ENCODE data around the gene LRCH2. TPM values are rescaled to one million over a fixed set of nuclear protein-coding genes. Genes with fewer than 3 reads are reported as not detected.

Gene LRCH2
- total RNA-seq, 4 donors from 2014 or later: 0.44 to 0.71 (median 0.47) TPM

GRCh38 chrX:115098897-115099296 is 135.0 kb downstream of the LRCH2 start:
- in situ Hi-C loops (cut with MboI; ENCODE audit: low sequenced_read_pairs in 4 of 4): no loop called here

GRCh38 chrX:115093191-115093590 is 140.7 kb downstream of the LRCH2 start:
- H3K9me3 ChIP-seq: no peaks in the 10 kb centered on the region
- H3K4me3 ChIP-seq: no peak overlapping the region
- H3K27ac ChIP-seq: no peak overlapping the region
- peaks cover 0 to 4% (median 0%) of the 10 kb centered on the region in 3 donors for H3K27me3 ChIP-seq
- no peak for ATAC-seq
- no peak for DNase-seq
- H3K4me1 ChIP-seq: no peaks in the 10 kb centered on the region
- in situ Hi-C loops (cut with MboI; ENCODE audit: low sequenced_read_pairs in 4 of 4): no loop called here
- intact Hi-C loops (cut with DNase I; ENCODE audit: low total_unique reads): no loop called here
- TF ChIP-seq, protein P1, sequence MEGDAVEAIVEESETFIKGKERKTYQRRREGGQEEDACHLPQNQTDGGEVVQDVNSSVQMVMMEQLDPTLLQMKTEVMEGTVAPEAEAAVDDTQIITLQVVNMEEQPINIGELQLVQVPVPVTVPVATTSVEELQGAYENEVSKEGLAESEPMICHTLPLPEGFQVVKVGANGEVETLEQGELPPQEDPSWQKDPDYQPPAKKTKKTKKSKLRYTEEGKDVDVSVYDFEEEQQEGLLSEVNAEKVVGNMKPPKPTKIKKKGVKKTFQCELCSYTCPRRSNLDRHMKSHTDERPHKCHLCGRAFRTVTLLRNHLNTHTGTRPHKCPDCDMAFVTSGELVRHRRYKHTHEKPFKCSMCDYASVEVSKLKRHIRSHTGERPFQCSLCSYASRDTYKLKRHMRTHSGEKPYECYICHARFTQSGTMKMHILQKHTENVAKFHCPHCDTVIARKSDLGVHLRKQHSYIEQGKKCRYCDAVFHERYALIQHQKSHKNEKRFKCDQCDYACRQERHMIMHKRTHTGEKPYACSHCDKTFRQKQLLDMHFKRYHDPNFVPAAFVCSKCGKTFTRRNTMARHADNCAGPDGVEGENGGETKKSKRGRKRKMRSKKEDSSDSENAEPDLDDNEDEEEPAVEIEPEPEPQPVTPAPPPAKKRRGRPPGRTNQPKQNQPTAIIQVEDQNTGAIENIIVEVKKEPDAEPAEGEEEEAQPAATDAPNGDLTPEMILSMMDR (IDR thresholded peaks at IDR 0.05 in 4 of 5, conservative IDR thresholded peaks at IDR 0.05 in 1 of 5): no peak
- TF ChIP-seq POLR2A (IDR thresholded peaks at IDR 0.05): no peak
- H3K36me3 ChIP-seq: no peaks in the 10 kb centered on the region

More at GRCh38 chrX:115098897-115099296, 135.0 kb downstream of the LRCH2 start:
- ATAC-seq (no peak), DNase-seq (no peak)
- no peak overlapping the region for H3K4me3 ChIP-seq
- H3K36me3 ChIP-seq: no peaks in the 10 kb centered on the region
- H3K27me3 ChIP-seq: peaks cover 0 to 4% (median 0%) of the 10 kb centered on the region in 3 donors
- no peaks in the 10 kb centered on the region for H3K4me1 ChIP-seq
- no peaks in the 10 kb centered on the region for H3K9me3 ChIP-seq
- TF ChIP-seq POLR2A (IDR thresholded peaks at IDR 0.05): no peak
- TF ChIP-seq, protein P1 (IDR thresholded peaks at IDR 0.05 in 4 of 5, conservative IDR thresholded peaks at IDR 0.05 in 1 of 5): no peak
- no peak overlapping the region for H3K27ac ChIP-seq
- intact Hi-C loops (cut with DNase I; ENCODE audit: low total_unique reads): no loop called here

GRCh38 chrX:115089419-115089818 is 144.5 kb downstream of the LRCH2 start:
- H3K27me3 ChIP-seq: peaks cover 0 to 4% (median 0%) of the 10 kb centered on the region in 3 donors
- no peak overlapping the region for H3K27ac ChIP-seq
- no peaks in the 10 kb centered on the region for H3K9me3 ChIP-seq
- in situ Hi-C loops (cut with MboI; ENCODE audit: low sequenced_read_pairs in 4 of 4) (no loop called here), intact Hi-C loops (cut with DNase I; ENCODE audit: low total_unique reads) (no loop called here)
- H3K36me3 ChIP-seq: no peaks in the 10 kb centered on the region
- no peaks in the 10 kb centered on the region for H3K4me1 ChIP-seq
- H3K4me3 ChIP-seq: no peak overlapping the region
- ATAC-seq: no peak
- no peak for DNase-seq
- no peak for TF ChIP-seq POLR2A (IDR thresholded peaks at IDR 0.05)
- TF ChIP-seq, protein P1 (IDR thresholded peaks at IDR 0.05 in 4 of 5, conservative IDR thresholded peaks at IDR 0.05 in 1 of 5): no peak

DNA sequence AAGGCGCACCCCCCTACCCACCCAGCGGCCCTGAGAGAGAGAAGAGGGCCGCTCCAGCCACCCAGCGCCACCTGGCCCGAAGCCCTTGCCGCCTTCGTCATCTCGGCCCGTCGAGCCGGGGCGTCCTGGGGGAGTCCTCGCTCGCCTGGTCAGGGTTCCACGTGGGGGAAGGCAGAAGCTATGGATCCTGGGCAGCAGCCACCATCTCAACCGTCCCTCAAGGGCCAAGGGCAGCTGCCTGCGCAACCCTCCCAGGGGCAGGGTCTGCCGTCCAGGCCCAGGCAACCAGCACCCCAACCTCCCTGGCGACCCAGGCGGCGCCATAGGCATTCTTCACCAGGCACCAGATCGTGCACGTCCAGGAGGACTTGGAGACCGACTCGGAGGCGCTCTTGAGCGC is 165.0 kb downstream of the LRCH2 start:
- Histone ChIP-seq H3K4me1 (no peaks in the 10 kb centered on the region), H3K9me3 (no peaks in the 10 kb centered on the region), H3K36me3 (no peaks in the 10 kb centered on the region), H3K4me3 (no peak overlapping the region), H3K27me3 (no peaks in the 10 kb centered on the region), H3K27ac (no peak overlapping the region)
- no peak for TF ChIP-seq POLR2A (IDR thresholded peaks at IDR 0.05)
- TF ChIP-seq, protein P1 (IDR thresholded peaks at IDR 0.05 in 4 of 5, conservative IDR thresholded peaks at IDR 0.05 in 1 of 5): no peak
- intact Hi-C loops (cut with DNase I; ENCODE audit: low total_unique reads) (no loop called here), in situ Hi-C loops (cut with MboI; ENCODE audit: low sequenced_read_pairs in 4 of 4) (no loop called here)
- ATAC-seq: no peak
- no peak for DNase-seq

DNA sequence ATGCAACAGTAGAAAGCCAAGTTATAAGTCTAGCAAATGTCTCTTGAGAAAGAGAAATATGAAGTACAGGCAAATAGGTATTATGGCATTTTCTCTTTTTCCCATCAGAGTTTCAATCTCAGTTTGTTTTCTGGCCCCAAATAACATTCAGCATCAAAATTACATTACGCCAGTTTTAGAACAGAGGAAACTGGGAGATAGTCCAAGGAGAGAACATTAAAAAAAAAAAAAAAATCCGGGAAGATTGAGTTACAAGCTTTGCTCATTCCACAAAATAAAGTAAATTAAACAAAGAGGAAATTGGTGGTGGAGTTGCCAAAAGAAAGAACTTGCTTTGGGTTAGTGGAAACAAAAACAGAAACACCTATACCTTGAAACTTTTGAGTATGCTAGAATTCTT is 166.1 kb downstream of the LRCH2 start:
- no peak overlapping the region for H3K4me3 ChIP-seq
- no peak for ATAC-seq
- no peaks in the 10 kb centered on the region for H3K36me3 ChIP-seq
- DNase-seq: no peak
- H3K27me3 ChIP-seq: no peaks in the 10 kb centered on the region
- TF ChIP-seq POLR2A (IDR thresholded peaks at IDR 0.05): no peak
- H3K9me3 ChIP-seq: no peaks in the 10 kb centered on the region
- H3K4me1 ChIP-seq: no peaks in the 10 kb centered on the region
- in situ Hi-C loops (cut with MboI; ENCODE audit: low sequenced_read_pairs in 4 of 4): no loop called here
- no peak overlapping the region for H3K27ac ChIP-seq
- intact Hi-C loops (cut with DNase I; ENCODE audit: low total_unique reads): no loop called here
